K562 (cell line): ENCODE measurements around the gene SAMD8. TPM values are rescaled to one million over a fixed set of nuclear protein-coding genes. Genes with fewer than 3 reads are reported as not detected.
A peak's percentile ranks its signal among the peaks of the same experiment; 100 is the strongest.

Experiments
- ARNT ChIP-seq, 2 experiments: fragments of 450-650 bp; IDR thresholded peaks; 2 replicates each; pipeline ENCODE4 v1.6.1; 2016; ENCODE audit warnings: mild to moderate bottlenecking in 1 of 2
- BRD4 ChIP-seq: fragments of 200-600 bp; sonication (generic); IDR thresholded peaks from 2 replicates; pipeline ENCODE4 v1.6.1; 2017; ENCODE audit warnings: inconsistent platforms
- C11orf30 ChIP-seq: fragments of 450-650 bp; IDR thresholded peaks from 2 replicates; pipeline ENCODE4 v1.6.1; 2016; ENCODE audit warnings: low read depth, mild to moderate bottlenecking
- CCAR2 ChIP-seq: fragments of 200-400 bp; formaldehyde crosslinking; IDR thresholded peaks from 2 replicates; pipeline ENCODE4 v1.6.1; 2017; ENCODE audit warnings: mild to moderate bottlenecking, low read depth, low read length
- CREB1 ChIP-seq, 2 experiments: sonication (generic) in 1 of 2; formaldehyde crosslinking in 1 of 2; IDR thresholded peaks; 2 replicates each; pipeline versions ENCODE4 v1.6.1 to v1.8.0; 2012 to 2022; ENCODE audit warnings: inconsistent platforms in 1 of 2, mild to moderate bottlenecking in 1 of 2, missing genetic modification reagents in 1 of 2, moderate library complexity in 1 of 2
- CSDE1 ChIP-seq, 2 experiments: fragments of 450-650 bp; IDR thresholded peaks; 2 replicates each; pipeline ENCODE4 v1.6.1; 2016; ENCODE audit warnings: mild to moderate bottlenecking in 1 of 2
- FUS ChIP-seq: fragments of 200-400 bp; formaldehyde crosslinking; optimal IDR thresholded peaks from 2 replicates; pipeline ENCODE3; 2017; ENCODE audit warnings: low read depth, low read length
- LCOR ChIP-seq: sonication (generic); formaldehyde crosslinking; IDR thresholded peaks from 2 replicates; pipeline ENCODE4 v1.8.0; 2022; ENCODE audit warnings: mild to moderate bottlenecking, missing genetic modification reagents
- MAFF ChIP-seq: IDR thresholded peaks from 2 replicates; pipeline ENCODE4 v1.6.1; 2012; ENCODE audit warnings: low read length, improper control_type of control experiment
- MCM2 ChIP-seq: fragments of 450-650 bp; IDR thresholded peaks from 2 replicates; pipeline ENCODE4 v1.6.1; 2017; ENCODE audit warnings: low read depth, mild to moderate bottlenecking
- MCM5 ChIP-seq: fragments of 450-650 bp; IDR thresholded peaks from 2 replicates; pipeline ENCODE4 v1.6.1; 2016; ENCODE audit warnings: low read depth
- MEF2D ChIP-seq: conservative IDR thresholded peaks from 2 replicates; pipeline ENCODE4 v1.6.1; 2016; ENCODE audit warnings: low read depth, missing genetic modification characterization, missing compliant biosample characterization
- NFIX ChIP-seq: fragments of 250-450 bp; sonication (Bioruptor Pico); IDR thresholded peaks from 2 replicates; pipeline ENCODE4 v1.4.0; 2020; ENCODE audit warnings: low read depth, mild to moderate bottlenecking, moderate library complexity
- PYGO2 ChIP-seq: fragments of 450-650 bp; IDR thresholded peaks from 2 replicates; pipeline ENCODE4 v1.6.1; 2016; ENCODE audit warnings: mild to moderate bottlenecking, missing genetic modification characterization, moderate library complexity, missing compliant biosample characterization
- RBM34 ChIP-seq: fragments of 200-400 bp; formaldehyde crosslinking; IDR thresholded peaks from 2 replicates; pipeline ENCODE4 v1.6.1; 2018; ENCODE audit warnings: low read length, borderline replicate concordance; ENCODE audit not compliant: insufficient read depth
- RFX5 ChIP-seq: IDR thresholded peaks from 2 replicates; pipeline ENCODE4 v1.6.1; 2011; ENCODE audit warnings: low read depth, mild to moderate bottlenecking, improper control_type of control experiment, low read length
- SLC30A9 ChIP-seq: fragments of 250-450 bp; sonication (Bioruptor Pico); IDR thresholded peaks from 2 replicates; pipeline ENCODE4 v1.8.0; 2022; ENCODE audit warnings: mild to moderate bottlenecking, moderate library complexity
- SREBF1 ChIP-seq: fragments of 150-350 bp; IDR thresholded peaks from 2 replicates; pipeline ENCODE4 v1.6.1; 2014; ENCODE audit warnings: antibody characterized with exemption, low read depth, low read length, borderline replicate concordance
- TAL1 ChIP-seq: fragments of 450-650 bp; IDR thresholded peaks from 2 replicates; pipeline ENCODE4 v1.6.1; 2016; ENCODE audit warnings: mild to moderate bottlenecking
- TOE1 ChIP-seq, 2 experiments: fragments of 450-650 bp in 1 of 2; sonication (generic) in 1 of 2; formaldehyde crosslinking in 1 of 2; IDR thresholded peaks; 2 replicates each; pipeline versions ENCODE4 v1.7.1 to v1.8.0; 2016 to 2022; ENCODE audit warnings: borderline replicate concordance in 2 of 2, mild to moderate bottlenecking in 2 of 2, antibody characterized with exemption in 1 of 2, inconsistent platforms in 1 of 2, low read depth in 1 of 2, missing genetic modification reagents in 1 of 2, moderate library complexity in 1 of 2
- ZFX ChIP-seq: sonication (generic); formaldehyde crosslinking; IDR thresholded peaks from 2 replicates; pipeline ENCODE4 v1.8.0; 2022; ENCODE audit warnings: mild to moderate bottlenecking, missing genetic modification reagents, moderate library complexity
- ZNF134 ChIP-seq: fragments of 250-450 bp; sonication (Bioruptor Pico); conservative IDR thresholded peaks from 2 replicates; pipeline ENCODE4 v1.4.0; 2020
- ZNF143 ChIP-seq: sonication (generic); formaldehyde crosslinking; IDR thresholded peaks from 2 replicates; pipeline ENCODE4 v1.9.0; 2022; ENCODE audit warnings: mild to moderate bottlenecking, missing genetic modification reagents
- ZNF165 ChIP-seq: fragments of 250-450 bp; sonication (Bioruptor Pico); IDR thresholded peaks from 2 replicates; pipeline ENCODE4 v1.4.0; 2020; ENCODE audit warnings: borderline replicate concordance
- ZNF274 ChIP-seq: IDR thresholded peaks from 2 replicates; pipeline ENCODE4 v1.6.1; 2011; ENCODE audit warnings: low read depth, mild to moderate bottlenecking, low read length, moderate library complexity, borderline replicate concordance
- polyA plus RNA-seq, 8 experiments: library from polyadenylated mRNA; depleted of rRNA in 4 of 8; stranded (reverse) in 5 of 8; unstranded in 3 of 8; fragments of >200 nt; fragmentation: Nextera tagmentation in 2 of 8; fragmentation: Illumina TruSeq in 1 of 8; extraction: Ambion mirVana in 2 of 8; extraction: Trizol in 1 of 8; gene quantifications; 2 replicates each; pipeline versions ENCODE4 v1.2.1 to v1.2.3, GENCODE V29; 2011 to 2014; ENCODE audit warnings: inconsistent platforms in 1 of 8, missing spikeins in 1 of 8
- total RNA-seq, 7 experiments: library from RNA; depleted of rRNA in 6 of 7; stranded (reverse); fragments of >200 nt in 6 of 7; fragmentation: Illumina TruSeq in 2 of 7; extraction: Trizol in 2 of 7; gene quantifications; 2 replicates each; pipeline versions ENCODE4 v1.2.1 to v1.2.3, GENCODE V29; 2011 to 2021; ENCODE audit warnings: low replicate concordance in 1 of 7
- TF ChIP-seq, protein P1 (sequence below): IDR thresholded peaks from 3 replicates; pipeline ENCODE4 v1.6.1; 2011; ENCODE audit warnings: borderline replicate concordance, mild to moderate bottlenecking; ENCODE audit not compliant: insufficient read length, insufficient read depth
- TF ChIP-seq, protein P2 (sequence below): IDR thresholded peaks from 2 replicates; pipeline ENCODE4 v1.6.1; 2011; ENCODE audit not compliant: insufficient read length; ENCODE audit errors: extremely low read depth
- TF ChIP-seq, protein P3 (sequence below): fragments of 450-650 bp; IDR thresholded peaks from 2 replicates; pipeline ENCODE4 v1.6.1; 2016; ENCODE audit warnings: missing biosample characterization, missing genetic modification characterization

The SAMD8 gene
- total and polyA plus RNA-seq, 9 of the 15 experiments (the other 6 are each of a cell fraction or from before 2014, with no cell fraction given) = 2.7 to 16.1 (median 6.2) TPM

DNA sequence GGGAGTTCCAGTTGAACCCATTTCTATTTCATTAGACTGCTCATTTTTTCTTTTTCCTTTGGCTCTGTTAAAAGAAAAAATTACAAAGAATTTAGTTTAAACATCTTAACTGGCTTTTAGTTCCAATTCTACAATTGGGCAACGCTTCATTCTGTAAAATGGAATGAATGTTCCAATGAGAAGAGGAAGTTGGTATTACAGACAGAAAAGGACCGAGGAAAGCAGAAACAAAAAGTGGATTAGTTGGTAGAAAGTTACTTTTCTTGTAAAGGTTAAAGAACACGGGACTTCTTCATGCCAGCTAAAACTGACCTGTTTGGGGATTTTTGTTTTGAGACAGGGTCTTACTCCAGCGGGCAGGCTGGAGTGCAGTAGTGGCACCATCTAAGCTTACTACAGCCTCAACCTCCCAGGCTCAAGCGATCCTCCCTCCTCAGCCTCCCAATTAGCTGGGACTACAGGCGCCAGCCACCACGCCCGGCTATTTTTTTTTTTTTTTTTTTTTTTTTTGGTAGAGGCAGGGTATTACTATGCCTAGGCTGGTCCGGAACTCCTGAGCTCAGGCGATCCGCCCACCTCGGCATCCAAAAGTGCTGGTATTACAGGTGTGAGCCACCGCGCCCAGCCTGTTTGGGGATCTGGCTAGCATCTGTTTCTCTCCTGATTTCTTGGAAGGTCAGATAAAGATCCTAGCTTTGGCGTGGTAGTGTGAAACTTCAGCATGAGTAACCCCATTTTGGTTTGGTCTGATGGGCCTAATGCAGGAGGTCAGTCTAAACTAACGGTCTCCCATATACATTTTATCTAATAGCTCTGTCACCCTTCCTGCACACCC lies 97.8 kb downstream of the SAMD8 start (continued):
- no peak for TF ChIP-seq ZNF274
- TF ChIP-seq C11orf30 = no peak
- TF ChIP-seq SLC30A9 (CRISPR knock-in tag) = no peak
- TF ChIP-seq, protein P1, sequence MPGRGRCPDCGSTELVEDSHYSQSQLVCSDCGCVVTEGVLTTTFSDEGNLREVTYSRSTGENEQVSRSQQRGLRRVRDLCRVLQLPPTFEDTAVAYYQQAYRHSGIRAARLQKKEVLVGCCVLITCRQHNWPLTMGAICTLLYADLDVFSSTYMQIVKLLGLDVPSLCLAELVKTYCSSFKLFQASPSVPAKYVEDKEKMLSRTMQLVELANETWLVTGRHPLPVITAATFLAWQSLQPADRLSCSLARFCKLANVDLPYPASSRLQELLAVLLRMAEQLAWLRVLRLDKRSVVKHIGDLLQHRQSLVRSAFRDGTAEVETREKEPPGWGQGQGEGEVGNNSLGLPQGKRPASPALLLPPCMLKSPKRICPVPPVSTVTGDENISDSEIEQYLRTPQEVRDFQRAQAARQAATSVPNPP = no peak
- TF ChIP-seq, protein P2, sequence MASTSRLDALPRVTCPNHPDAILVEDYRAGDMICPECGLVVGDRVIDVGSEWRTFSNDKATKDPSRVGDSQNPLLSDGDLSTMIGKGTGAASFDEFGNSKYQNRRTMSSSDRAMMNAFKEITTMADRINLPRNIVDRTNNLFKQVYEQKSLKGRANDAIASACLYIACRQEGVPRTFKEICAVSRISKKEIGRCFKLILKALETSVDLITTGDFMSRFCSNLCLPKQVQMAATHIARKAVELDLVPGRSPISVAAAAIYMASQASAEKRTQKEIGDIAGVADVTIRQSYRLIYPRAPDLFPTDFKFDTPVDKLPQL = no peak
- TF ChIP-seq ZNF143 (CRISPR knock-in tag) = no peak
- TF ChIP-seq CCAR2 = no peak
- no peak for TF ChIP-seq MCM2
- no peak for TF ChIP-seq SREBF1
- TF ChIP-seq LCOR (CRISPR knock-in tag) = no peak
- 0 out of 2 replicates have a peak, but pooled peaks have one; percentile 48 for TF ChIP-seq MAFF
- TF ChIP-seq FUS = no peak
- no peak for TF ChIP-seq RBM34
- TF ChIP-seq ARNT (IDR thresholded peaks at IDR 0.05) = no peak
- peak; percentile 37 for TF ChIP-seq NFIX (CRISPR knock-in tag)
- peak; percentile 90 for TF ChIP-seq PYGO2 (tag)
- no peak for TF ChIP-seq MCM5
- no peak for TF ChIP-seq CREB1 (IDR thresholded peaks at IDR 0.05)
- no peak for TF ChIP-seq CREB1 (CRISPR knock-in tag; IDR thresholded peaks at IDR 0.05)
- no peak for TF ChIP-seq BRD4
- no peak for TF ChIP-seq RFX5
- no peak for TF ChIP-seq TAL1
- TF ChIP-seq CSDE1 (IDR thresholded peaks at IDR 0.05) = no peak
- TF ChIP-seq, protein P3, sequence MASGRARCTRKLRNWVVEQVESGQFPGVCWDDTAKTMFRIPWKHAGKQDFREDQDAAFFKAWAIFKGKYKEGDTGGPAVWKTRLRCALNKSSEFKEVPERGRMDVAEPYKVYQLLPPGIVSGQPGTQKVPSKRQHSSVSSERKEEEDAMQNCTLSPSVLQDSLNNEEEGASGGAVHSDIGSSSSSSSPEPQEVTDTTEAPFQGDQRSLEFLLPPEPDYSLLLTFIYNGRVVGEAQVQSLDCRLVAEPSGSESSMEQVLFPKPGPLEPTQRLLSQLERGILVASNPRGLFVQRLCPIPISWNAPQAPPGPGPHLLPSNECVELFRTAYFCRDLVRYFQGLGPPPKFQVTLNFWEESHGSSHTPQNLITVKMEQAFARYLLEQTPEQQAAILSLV (tag) = peak; percentile 69
- peak; percentile 73; the same call in 1 of the 2 replicates for TF ChIP-seq ZNF165 (CRISPR knock-in tag)
- peak; percentile 88 for TF ChIP-seq MEF2D (tag)
- TF ChIP-seq ZFX (CRISPR knock-in tag) = no peak
- TF ChIP-seq TOE1 (IDR thresholded peaks at IDR 0.05; ENCODE audit: borderline replicate concordance) = no peak
- no peak for TF ChIP-seq TOE1 (CRISPR knock-in tag; IDR thresholded peaks at IDR 0.05; ENCODE audit: borderline replicate concordance, low read depth)
- peak; percentile 78 for TF ChIP-seq ZNF134 (CRISPR knock-in tag)
